ENCODE results near the gene TANC1. TPM values are rescaled to one million over a fixed set of nuclear protein-coding genes. Genes with fewer than 3 reads are reported as not detected.
"Not testable (repeated sequence)": the region's sequence is repeated elsewhere in the genome, so short reads cannot be mapped to it uniquely, and the experiment has no call there.

TANC1 gene
- total and polyA plus RNA-seq, 5 experiments from 2014 or later: 0.05 to 0.17 (median 0.09) TPM; not detected in 1

GRCh38 chr2:159093497-159093896 lies 125.1 kb downstream of the TANC1 start:
- H3K4me1 Mint-ChIP-seq: peaks cover 29 to 61% (median 58%) of the 10 kb centered on the region in 4 donors
- peaks cover 0 to 27% (median 18%) of the 10 kb centered on the region in 9 donors for H3K9me3 Mint-ChIP-seq
- peak overlapping the region in 3 of 10 donors; percentile 8 to 28 (median 16) for H3K4me3 Mint-ChIP-seq
- peaks cover 0 to 15% (median 13%) of the 10 kb centered on the region in 3 donors for H3K36me3 Mint-ChIP-seq
- POLR2A ChIA-PET: interaction anchor here (1.5 kb wide), 1 partner anchor 15 kb away, joined by 5 read pairs; no protein-coding TSS in a partner anchor
- H3K27me3 Mint-ChIP-seq: no peaks in the 10 kb centered on the region
- no peak for ATAC-seq
- no peak for DNase-seq
- peak overlapping the region in 9 of 10 donors; percentile 37 to 89 (median 86) for H3K27ac Mint-ChIP-seq

DNA sequence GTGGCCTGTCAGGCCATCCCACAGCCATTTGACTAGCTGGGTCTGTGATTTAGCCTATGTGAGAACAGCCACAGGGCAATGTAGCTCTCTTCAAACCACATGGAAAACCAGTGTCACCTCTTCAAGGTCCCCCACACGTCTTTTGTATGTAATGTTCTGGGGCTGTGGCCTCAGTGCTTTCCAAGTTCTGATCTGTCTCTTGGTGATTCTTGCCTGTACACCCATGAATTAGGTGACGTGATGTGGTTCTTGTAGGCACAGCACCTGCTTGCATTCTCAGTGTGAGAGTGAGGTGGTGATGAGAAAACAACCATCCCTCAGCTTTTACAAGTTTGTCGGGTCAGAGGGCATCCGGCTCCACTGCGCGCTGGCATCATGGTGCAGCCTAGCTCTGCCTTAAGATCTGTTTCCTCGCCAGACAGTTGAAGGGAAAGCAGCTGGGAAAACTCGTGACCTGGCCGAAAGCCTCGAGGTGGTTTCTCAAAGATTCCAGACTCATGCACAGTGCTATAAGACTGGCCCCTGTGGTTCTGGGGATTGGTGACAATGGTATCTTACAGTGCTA lies 125.8 kb downstream of the TANC1 start:
- peaks cover 0 to 15% (median 13%) of the 10 kb centered on the region in 3 donors for H3K36me3 Mint-ChIP-seq
- POLR2A ChIA-PET: interaction anchor here (0.7 to 1.5 kb wide), 3 partner anchors 11 to 1990 kb away, joined by 4 to 5 read pairs (median 5); no protein-coding TSS in a partner anchor
- H3K9me3 Mint-ChIP-seq: peaks cover 0 to 27% (median 18%) of the 10 kb centered on the region in 9 donors
- peak overlapping the region; percentile 25 to 89 (median 78) for H3K27ac Mint-ChIP-seq
- ATAC-seq (peak; percentile 37 to 57), DNase-seq (peak in 2 of 10 donors; percentile 36)
- no peaks in the 10 kb centered on the region for H3K27me3 Mint-ChIP-seq
- H3K4me1 Mint-ChIP-seq: peaks cover 29 to 57% (median 55%) of the 10 kb centered on the region in 4 donors
- H3K4me3 Mint-ChIP-seq: peak overlapping the region in 5 of 10 donors; percentile 12 to 64 (median 30)

GRCh38 chr2:159095813-159096212 lies 127.4 kb downstream of the TANC1 start:
- POLR2A ChIA-PET: no interaction called here
- H3K27me3 Mint-ChIP-seq: no peaks in the 10 kb centered on the region
- peaks cover 0 to 15% (median 13%) of the 10 kb centered on the region in 3 donors for H3K36me3 Mint-ChIP-seq
- DNase-seq (no peak), ATAC-seq (no peak)
- H3K27ac Mint-ChIP-seq: peak overlapping the region in 6 of 10 donors; percentile 24 to 83 (median 54)
- H3K4me3 Mint-ChIP-seq: peak overlapping the region in 1 of 10 donors; percentile 27
- H3K9me3 Mint-ChIP-seq: peaks cover 0 to 27% (median 18%) of the 10 kb centered on the region in 9 donors
- H3K4me1 Mint-ChIP-seq: peaks cover 20 to 44% (median 41%) of the 10 kb centered on the region in 4 donors

DNA sequence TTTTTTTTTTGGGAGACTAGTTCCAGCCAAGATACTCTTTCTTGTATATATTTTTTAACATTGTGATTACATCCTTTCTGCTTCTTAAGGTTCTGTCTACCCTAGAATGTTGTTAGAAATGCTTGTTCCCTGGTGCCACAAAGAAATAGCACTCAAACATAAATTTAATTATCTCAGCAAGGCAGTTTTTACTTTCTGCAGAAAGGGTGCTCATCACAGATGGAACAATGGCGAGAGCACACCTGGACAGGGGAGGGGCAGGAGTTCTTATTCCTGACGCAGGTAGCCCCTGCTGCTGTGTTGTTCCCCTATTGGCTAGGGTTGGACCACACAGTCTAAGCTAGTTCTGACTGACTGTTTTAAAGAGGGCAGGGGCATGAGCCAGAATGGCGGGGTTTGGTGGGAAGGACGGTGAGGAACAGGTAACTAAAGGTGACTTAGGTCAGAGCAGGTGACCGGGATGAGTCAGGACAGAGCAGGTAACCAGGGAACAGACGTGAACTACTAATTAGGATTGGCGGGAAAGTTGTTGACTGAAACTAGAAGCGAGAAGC lies 127.9 kb downstream of the TANC1 start:
- H3K27me3 Mint-ChIP-seq, POLR2A ChIA-PET, DNase-seq, H3K4me3 Mint-ChIP-seq, ATAC-seq: not testable (repeated sequence)
- H3K9me3 Mint-ChIP-seq: peaks cover 0 to 27% (median 18%) of the 10 kb centered on the region in 9 donors
- H3K4me1 Mint-ChIP-seq: peaks cover 19 to 39% (median 36%) of the 10 kb centered on the region in 4 donors
- H3K27ac Mint-ChIP-seq: peak overlapping the region in 4 of 10 donors; percentile 15 to 83 (median 30)
- peaks cover 0 to 15% (median 13%) of the 10 kb centered on the region in 3 donors for H3K36me3 Mint-ChIP-seq

GRCh38 chr2:159096901-159097300 lies 128.5 kb downstream of the TANC1 start:
- Mint-ChIP-seq H3K36me3 (peaks cover 0 to 15% (median 13%) of the 10 kb centered on the region in 3 donors), H3K27me3 (no peaks in the 10 kb centered on the region), H3K9me3 (peaks cover 0 to 27% (median 18%) of the 10 kb centered on the region in 9 donors), H3K4me1 (peaks cover 15 to 34% (median 31%) of the 10 kb centered on the region in 4 donors), H3K27ac (no peak overlapping the region), H3K4me3 (no peak overlapping the region)
- no peak for ATAC-seq
- POLR2A ChIA-PET: no interaction called here
- DNase-seq: no peak

GRCh38 chr2:159098361-159098760 lies 129.9 kb downstream of the TANC1 start:
- POLR2A ChIA-PET: interaction anchor here (0.7 kb wide), 1 partner anchor 383 kb away, joined by 3 read pairs; no protein-coding TSS in a partner anchor
- Mint-ChIP-seq H3K27me3 (no peaks in the 10 kb centered on the region), H3K4me1 (peaks cover 8 to 19% (median 16%) of the 10 kb centered on the region in 4 donors), H3K9me3 (peaks cover 0 to 27% (median 18%) of the 10 kb centered on the region in 9 donors), H3K4me3 (no peak overlapping the region), H3K27ac (no peak overlapping the region), H3K36me3 (peaks cover 0 to 15% (median 13%) of the 10 kb centered on the region in 3 donors)
- no peak for DNase-seq
- ATAC-seq: no peak

DNA sequence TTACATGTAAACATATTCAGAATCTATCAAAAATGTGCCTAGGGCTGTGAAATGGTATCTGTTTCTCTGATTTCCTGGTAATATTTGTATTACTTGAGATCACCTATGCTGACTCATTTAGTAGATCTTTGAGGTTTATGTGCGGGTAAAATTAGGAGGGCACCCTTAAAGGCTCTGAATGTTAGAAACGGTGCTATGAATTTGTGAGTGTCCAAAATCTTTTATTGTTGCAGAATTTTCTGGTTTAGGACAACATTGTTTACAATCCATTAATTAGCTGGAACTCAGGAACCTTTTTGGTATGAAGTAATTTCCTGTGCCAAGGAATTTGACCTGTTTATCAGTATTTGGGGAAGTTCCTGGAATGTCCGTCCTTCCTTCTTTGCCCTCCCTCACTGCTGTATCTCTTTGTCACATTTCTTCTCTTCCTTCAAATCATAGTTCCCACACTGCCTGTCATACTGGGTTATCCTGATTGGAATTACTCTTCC lies 130.5 kb downstream of the TANC1 start:
- Mint-ChIP-seq H3K27me3 (no peaks in the 10 kb centered on the region), H3K9me3 (peaks cover 0 to 27% (median 18%) of the 10 kb centered on the region in 9 donors), H3K36me3 (peaks cover 0 to 15% (median 13%) of the 10 kb centered on the region in 3 donors), H3K27ac (peak overlapping the region in 1 of 10 donors; percentile 61), H3K4me3 (peak overlapping the region in 1 of 10 donors; percentile 30), H3K4me1 (peaks cover 6 to 13% (median 10%) of the 10 kb centered on the region in 4 donors)
- ATAC-seq: no peak
- DNase-seq: no peak
- POLR2A ChIA-PET: interaction anchor here (0.7 kb wide), 1 partner anchor 382 kb away, joined by 3 read pairs; no protein-coding TSS in a partner anchor

- DNase-seq: no peak
- no peak for ATAC-seq
- Mint-ChIP-seq H3K36me3 (peaks cover 0 to 2% (median 1%) of the 10 kb centered on the region in 3 donors), H3K4me3 (no peak overlapping the region), H3K27me3 (no peaks in the 10 kb centered on the region), H3K27ac (peak overlapping the region in 1 of 10 donors; percentile 57), H3K4me1 (peaks cover 0 to 2% (median 0%) of the 10 kb centered on the region in 4 donors), H3K9me3 (peaks cover 0 to 7% (median 3%) of the 10 kb centered on the region in 9 donors)
- POLR2A ChIA-PET: no interaction called here
Measured at GRCh38 chr2:159101755-159102489, 133.5 kb downstream of the TANC1 start.

DNA sequence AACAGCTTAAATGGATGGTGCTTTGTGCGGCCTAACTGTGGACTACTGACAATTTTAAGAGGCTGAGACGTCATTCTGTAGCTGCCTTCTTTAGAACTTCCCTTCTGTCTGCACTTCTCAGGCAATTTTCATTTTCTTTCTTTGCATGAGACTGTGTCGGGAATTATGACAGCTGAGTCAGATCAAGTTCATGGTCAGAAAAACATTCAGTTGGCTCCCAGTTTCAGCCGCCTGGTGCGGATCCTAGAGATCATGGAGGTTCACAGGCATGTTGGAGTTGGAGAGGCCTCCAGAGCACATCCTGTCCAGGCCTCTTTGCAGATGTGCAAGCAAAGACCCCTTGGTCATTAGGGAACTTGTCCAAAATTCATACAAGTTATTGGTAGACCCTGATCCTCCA lies 135.0 kb downstream of the TANC1 start:
- no peak for DNase-seq
- no peaks in the 10 kb centered on the region for H3K9me3 Mint-ChIP-seq
- POLR2A ChIA-PET: no interaction called here
- H3K36me3 Mint-ChIP-seq: no peaks in the 10 kb centered on the region
- H3K4me1 Mint-ChIP-seq: peaks cover 0 to 2% (median 0%) of the 10 kb centered on the region in 4 donors
- no peak for ATAC-seq
- H3K27me3 Mint-ChIP-seq: peaks cover 0 to 3% (median 2%) of the 10 kb centered on the region in 5 donors
- H3K4me3 Mint-ChIP-seq: no peak overlapping the region
- H3K27ac Mint-ChIP-seq: no peak overlapping the region

- peak overlapping the region in 3 of 10 donors; percentile 13 to 18 (median 17) for H3K27ac Mint-ChIP-seq
- no peak for DNase-seq
- POLR2A ChIA-PET: no interaction called here
- H3K4me1 Mint-ChIP-seq: peaks cover 0 to 2% (median 0%) of the 10 kb centered on the region in 4 donors
- H3K36me3 Mint-ChIP-seq: no peaks in the 10 kb centered on the region
- H3K4me3 Mint-ChIP-seq: no peak overlapping the region
- no peak for ATAC-seq
- no peaks in the 10 kb centered on the region for H3K9me3 Mint-ChIP-seq
- H3K27me3 Mint-ChIP-seq: peaks cover 0 to 5% (median 3%) of the 10 kb centered on the region in 5 donors
Measured at GRCh38 chr2:159106109-159106508, 137.7 kb downstream of the TANC1 start.

GRCh38 chr2:159108181-159108893 lies 139.9 kb downstream of the TANC1 start:
- DNase-seq (no peak), ATAC-seq (no peak)
- H3K4me1 Mint-ChIP-seq: no peaks in the 10 kb centered on the region
- H3K9me3 Mint-ChIP-seq: no peaks in the 10 kb centered on the region
- peaks cover 0 to 5% (median 3%) of the 10 kb centered on the region in 5 donors for H3K27me3 Mint-ChIP-seq
- no peak overlapping the region for H3K4me3 Mint-ChIP-seq
- no peaks in the 10 kb centered on the region for H3K36me3 Mint-ChIP-seq
- H3K27ac Mint-ChIP-seq: peak overlapping the region in 1 of 10 donors; percentile 70
- POLR2A ChIA-PET: interaction anchor here (1.2 kb wide), 1 partner anchor 15 kb away, joined by 5 read pairs; no protein-coding TSS in a partner anchor

DNA sequence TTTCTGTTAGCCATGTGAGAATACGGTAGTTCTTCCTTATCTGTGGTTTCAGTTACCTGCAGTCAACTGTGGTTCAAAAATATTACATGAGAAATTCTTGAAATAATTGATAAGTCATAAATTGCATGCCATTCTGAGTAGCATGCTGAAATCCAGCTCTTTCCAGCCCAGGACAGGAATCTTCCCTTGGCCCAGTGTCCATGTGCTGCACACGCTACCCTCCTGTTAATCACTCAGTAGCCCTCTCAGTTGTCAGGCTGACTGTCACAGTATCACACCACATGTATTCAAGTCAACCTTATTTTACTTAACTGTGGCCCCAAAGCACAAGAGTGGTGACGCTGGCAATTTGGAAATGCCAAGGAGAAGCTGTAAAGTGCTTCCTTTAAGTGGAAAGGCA lies 141.1 kb downstream of the TANC1 start:
- H3K4me1 Mint-ChIP-seq: no peaks in the 10 kb centered on the region
- H3K27ac Mint-ChIP-seq: no peak overlapping the region
- POLR2A ChIA-PET: interaction anchor here (1.2 kb wide), 1 partner anchor 16 kb away, joined by 5 read pairs; no protein-coding TSS in a partner anchor
- ATAC-seq: no peak
- no peaks in the 10 kb centered on the region for H3K36me3 Mint-ChIP-seq
- no peak for DNase-seq
- peaks cover 0 to 5% (median 3%) of the 10 kb centered on the region in 5 donors for H3K27me3 Mint-ChIP-seq
- H3K4me3 Mint-ChIP-seq: no peak overlapping the region
- H3K9me3 Mint-ChIP-seq: no peaks in the 10 kb centered on the region
